HG03175 (cell line): ENCODE data around the gene TMEM131.
"Not testable (repeated sequence)": the region's sequence is repeated elsewhere in the genome, so short reads cannot be mapped to it uniquely, and the experiment has no call there.

ENCODE experiments used
- ATAC-seq: cut with Tn5 transposase; IDR thresholded peaks from one replicate; pipeline ENCODE4 v1.9.1; 2021; ENCODE audit warnings: mild to moderate bottlenecking, moderate library complexity; ENCODE audit not compliant: unreplicated experiment

TMEM131 gene

DNA sequence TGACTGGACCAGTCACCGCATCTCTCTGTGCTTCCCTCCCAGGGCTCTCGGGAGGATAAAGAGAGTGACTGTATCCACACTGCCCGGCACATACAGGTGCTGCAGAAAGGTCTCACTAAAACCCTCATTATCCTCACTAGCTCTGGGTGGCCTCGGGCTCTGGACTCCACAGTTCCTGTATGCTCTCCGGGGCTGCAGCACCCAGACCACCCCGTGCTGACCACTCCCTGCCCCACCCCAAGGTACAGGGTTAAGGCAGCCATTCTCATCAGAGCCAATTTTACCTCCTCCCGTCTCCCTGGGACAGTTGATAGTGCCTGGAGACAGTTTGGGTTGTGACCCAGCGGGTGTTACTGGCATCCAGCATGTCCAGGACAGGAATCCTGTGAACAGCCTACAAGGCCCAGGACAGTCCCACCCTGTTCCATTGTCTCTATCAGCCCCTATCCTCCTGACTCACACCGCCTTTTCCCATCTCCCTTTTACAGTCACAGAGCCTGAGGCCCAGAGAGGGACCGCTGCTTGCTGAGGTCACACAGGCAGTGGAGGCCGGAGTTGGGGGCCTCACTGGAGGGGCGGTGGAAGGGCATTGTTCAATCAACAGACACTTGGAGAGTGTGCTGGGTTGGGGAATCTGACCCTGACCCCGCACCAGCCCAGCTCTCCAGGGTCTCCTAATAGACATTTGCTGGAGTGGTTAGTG is 280.6 kb downstream of the TMEM131 start:
- ATAC-seq: no peak

DNA sequence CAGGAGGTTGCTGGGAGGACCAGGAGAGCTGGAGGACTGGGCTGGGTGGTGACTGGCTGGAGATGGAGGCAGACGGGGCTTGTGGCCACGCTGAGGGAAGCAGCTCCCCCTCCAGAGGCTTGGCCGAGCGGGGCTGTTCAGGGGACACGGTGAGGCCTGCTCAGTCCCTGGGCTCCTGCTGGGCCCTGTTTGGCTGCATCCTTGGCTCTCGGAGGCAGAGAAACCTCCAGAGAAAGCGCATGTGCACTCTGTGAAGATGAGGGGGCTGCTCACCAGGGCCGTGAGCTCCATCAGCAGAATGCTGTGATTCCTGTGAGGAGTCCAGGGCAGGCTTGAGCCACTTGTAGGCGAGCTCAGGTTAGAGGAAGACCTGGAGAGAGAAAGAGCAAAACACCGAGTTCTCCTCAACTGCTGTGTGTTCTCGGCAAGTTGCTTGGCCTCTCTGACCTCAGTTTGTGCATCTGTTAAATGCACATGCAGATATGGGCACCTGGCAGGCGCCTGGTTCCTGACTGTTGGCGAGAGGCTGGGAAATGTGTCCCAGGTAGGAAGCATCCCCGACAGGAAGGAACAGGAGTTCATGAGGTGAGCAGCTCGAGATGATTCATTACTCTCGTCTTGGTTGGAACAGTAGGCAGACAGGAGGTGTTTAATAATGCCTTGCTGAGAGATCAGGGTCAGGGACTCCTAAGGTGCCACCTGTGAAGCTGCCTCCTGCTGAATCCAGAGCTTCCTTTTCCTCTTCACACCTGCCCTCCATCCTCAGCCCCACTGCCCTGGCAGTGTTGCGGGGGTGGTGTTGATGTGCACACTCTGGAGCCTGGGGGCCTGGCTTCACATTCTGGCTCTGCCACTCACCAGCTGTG is 281.4 kb downstream of the TMEM131 start:
- no peak for ATAC-seq

- no peak for ATAC-seq
Observed at GRCh38 chr2:97713296-97714083, 282.3 kb downstream of the TMEM131 start, which contains the start of gene ZAP70. TSS of gene ZAP70 (plus strand) at chr2:97713576. CDS start at chr2:97724037, 10,461 bp downstream.

GRCh38 chr2:97712693-97713295 is 283.0 kb downstream of the TMEM131 start:
- ATAC-seq: no peak

- ATAC-seq: not testable (repeated sequence)
Observed at GRCh38 chr2:97712175-97712574, 283.6 kb downstream of the TMEM131 start.

DNA sequence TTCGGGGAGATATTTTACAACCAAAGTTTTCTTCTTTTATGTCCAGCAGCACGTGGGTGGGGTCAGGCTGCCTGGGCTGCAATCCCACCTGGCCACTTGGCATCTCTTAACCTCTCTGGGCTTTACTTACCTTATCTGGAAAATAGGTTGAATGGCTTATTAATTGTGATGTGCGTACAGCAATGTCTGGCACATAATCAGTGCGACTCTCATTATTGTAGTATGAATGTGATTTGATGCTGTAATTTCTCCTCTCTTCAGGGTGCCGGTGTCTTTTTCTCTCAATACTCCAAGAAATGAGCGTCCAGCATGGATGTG is 284.4 kb downstream of the TMEM131 start:
- ATAC-seq: no peak

DNA sequence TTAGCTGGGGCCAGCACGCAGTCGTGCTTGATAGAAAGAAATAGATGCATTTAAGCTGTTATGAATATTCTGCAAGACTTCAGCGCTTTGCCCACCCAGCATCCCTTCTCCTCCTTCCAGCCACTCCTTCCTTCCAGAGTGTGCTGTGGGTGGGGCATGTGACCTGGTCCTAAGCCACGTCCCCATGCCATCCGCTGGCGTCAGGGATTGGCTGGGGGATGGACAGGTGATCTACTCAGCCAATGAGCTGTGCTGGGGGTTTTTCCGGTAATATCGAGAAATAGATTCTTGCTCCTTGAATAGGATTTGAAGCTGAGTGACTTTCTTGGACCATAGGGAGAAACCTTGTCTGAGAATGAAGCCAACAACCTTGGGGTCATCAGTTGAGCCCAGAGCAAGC is 287.1 kb downstream of the TMEM131 start:
- no peak for ATAC-seq

DNA sequence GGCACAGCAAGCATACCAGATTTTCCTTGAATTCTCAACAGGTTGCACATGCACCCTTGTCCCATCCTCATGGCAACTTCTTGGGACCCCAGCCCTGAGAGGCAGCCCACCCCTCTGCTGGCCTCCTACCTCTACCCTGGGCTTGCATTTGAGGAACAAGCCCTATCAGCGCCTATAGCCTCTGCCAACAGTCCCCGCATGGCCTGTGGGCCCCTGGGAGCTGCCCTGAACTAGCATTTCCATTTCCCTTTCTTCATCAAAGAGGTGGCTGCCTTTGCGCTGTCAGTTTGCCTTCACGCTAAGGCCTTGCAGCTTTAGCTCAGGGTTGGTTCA is 287.7 kb downstream of the TMEM131 start:
- ATAC-seq: no peak

GRCh38 chr2:97707362-97708047 is 288.2 kb downstream of the TMEM131 start:
- ATAC-seq: no peak

- ATAC-seq: no peak
Observed at GRCh38 chr2:97706708-97707345, 288.9 kb downstream of the TMEM131 start.
